HG03520 (cell line): ENCODE results near the gene PPIA.
"Not testable (repeated sequence)": the region's sequence is repeated elsewhere in the genome, so short reads cannot be mapped to it uniquely, and the experiment has no call there.

Source experiments
- ATAC-seq: cut with Tn5 transposase; IDR thresholded peaks from one replicate; pipeline ENCODE4 v1.9.1; 2021; ENCODE audit warnings: mild to moderate bottlenecking, moderate library complexity; ENCODE audit not compliant: unreplicated experiment

PPIA gene

DNA sequence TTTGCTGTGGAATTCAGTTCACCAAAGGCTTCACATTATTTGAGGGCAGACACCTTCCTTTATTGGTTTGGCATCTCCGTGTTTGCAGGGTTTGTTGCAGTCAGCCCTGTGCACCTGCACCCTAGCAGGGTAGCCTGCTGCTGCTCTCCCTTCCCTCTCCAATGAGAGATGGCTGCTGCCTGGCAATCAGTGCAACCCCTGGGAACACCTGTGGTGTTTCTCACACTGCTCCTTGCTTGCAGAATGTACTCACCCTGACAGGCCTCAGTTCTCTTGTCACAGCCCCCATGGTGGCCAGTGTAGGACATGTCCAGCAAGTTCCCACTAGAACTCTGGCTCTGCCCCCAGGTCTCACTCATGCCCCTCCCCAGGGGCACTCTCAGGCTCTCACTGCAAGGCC, 12.1 kb upstream of the PPIA start:
- ATAC-seq, result no peak

DNA sequence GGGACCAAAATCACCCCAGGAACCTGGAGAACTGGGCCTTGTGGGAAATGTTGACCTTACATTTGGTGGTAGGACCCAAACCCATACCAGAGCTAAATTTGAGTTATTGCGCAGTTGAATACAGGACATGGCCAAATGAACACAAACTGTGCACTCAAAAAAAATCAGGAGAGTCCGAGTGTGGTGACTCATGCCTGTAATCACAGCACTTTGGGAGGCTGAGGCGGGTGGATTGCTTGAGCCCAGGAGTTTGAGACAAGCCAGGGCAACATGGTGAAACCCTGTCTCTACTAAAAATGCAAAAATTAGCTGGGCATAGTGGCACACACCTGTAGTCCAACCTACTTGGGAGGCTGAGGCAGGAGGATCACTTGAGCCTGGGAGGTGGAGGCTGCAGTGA, 11.3 kb upstream of the PPIA start:
- not testable (repeated sequence) for ATAC-seq

DNA sequence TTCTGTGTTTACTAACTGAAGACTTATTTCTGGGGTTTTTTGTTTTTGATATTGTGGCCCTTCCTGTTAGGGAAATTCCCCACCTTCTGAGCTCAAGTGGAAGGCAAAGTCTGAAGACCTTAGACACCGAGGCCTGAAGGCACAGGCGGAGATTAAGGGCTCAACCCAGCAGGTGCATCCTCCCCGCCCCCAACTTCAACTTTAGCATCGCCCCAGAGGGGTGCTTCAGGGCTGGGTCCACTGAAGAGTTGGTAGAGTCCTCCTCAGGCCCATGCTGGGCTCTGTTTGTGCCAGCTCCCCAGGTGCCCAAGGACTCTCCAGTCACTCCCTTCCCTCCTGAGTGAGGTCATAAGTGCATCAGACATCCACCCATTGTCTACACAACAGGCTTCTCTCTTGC, 9.4 kb upstream of the PPIA start:
- ATAC-seq, result no peak

DNA sequence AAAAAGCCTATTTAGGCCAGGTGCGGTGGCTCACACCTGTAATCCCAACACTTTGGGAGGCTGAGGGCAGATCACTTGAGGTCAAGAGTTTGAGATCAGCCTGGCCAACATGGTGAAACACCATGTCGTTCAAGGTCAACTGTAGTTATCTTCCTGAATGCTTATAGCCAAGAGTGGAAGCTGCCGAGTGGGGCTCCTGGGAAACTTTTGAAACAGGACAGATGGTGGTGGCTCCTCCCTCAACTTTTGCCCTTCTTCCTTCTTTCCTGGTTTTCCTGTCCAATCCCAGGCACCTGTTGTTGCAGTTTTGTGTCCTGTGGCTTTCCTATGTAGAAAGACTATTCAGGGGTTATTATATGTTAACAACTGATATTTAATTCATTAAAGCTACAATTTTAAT, 8.7 kb upstream of the PPIA start:
- ATAC-seq, result no peak

DNA sequence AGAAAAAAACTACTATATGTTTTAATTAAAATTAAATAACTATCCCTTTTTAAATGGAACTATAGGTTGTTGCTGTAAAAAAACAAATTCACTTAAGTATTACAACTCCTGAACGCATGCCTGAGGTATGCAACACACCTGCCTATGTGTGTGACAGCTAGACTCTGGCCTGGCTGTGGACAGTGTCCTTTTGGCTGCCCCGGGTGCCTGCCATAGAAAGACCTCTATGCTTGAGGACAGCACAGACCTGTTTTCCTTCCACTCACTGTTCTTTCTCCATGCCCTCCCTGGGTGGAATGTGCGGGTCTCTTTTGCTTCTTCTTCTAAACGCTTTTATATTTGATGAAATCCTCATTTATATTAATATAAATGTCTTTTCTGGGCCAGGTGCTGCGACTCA, 6.5 kb upstream of the PPIA start:
- ATAC-seq, result no peak

DNA sequence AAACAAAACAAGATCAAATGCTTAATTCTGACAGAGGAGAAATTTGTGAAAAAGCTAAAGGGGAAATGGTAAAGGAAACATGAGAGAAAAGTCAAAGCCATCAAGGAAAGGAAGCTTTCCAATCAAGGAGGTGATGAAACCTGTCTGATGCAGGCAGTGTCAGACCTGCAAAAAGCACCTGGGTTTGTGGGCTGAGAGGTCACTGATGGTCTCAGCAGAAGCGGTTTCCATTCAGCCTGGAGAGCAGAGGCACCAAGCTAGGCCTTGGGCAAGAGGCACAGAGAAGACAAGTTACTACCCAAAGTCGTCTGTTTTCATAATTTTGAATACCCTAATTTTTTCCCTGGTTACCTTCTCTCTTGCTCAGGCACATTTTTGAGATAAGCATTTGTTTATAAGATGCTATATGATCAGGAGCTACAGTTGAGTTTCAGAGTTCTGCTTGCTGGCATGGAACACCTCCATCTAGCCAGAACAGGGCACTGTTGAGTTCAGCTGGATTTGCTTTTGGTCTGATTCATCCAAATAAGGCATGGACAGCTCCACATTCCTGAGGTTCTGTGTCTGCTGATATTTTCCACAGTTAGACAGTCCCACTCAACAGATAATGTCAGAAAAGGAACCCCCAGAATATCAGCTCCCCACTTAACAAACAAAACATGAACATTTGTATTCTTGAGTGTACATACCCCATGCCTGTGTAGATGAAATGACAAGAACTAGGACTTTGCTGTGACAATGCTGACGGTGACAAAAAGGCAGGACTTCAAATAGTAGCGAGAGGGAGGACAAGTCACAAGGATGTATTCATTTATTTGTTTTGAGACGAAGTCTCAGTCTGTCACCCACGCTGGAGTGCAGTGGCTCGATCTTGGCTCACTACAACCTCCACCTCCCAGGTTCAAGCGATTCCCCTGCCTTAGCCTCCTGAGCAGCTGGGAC, 4.9 kb upstream of the PPIA start:
- no peak for ATAC-seq

DNA sequence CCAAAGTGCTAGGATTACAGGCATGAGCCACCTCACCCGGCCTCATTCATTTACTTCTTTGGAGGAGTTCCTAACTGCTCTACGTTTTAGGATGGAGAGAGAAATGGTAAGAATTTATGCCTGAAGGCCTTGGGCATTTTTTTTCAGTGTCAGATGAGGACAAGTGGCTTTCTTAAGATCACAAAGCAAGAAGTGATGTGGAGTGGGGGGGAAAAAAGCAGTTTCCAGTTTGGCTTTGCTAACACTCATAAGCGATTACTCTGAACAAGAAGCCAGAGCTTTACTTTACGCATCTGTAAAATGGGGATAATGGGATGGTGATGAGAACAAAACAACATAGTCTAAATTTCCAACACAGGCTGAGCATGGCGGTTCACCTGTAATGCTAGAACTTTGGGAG, 2.6 kb upstream of the PPIA start:
- ATAC-seq, result no peak

DNA sequence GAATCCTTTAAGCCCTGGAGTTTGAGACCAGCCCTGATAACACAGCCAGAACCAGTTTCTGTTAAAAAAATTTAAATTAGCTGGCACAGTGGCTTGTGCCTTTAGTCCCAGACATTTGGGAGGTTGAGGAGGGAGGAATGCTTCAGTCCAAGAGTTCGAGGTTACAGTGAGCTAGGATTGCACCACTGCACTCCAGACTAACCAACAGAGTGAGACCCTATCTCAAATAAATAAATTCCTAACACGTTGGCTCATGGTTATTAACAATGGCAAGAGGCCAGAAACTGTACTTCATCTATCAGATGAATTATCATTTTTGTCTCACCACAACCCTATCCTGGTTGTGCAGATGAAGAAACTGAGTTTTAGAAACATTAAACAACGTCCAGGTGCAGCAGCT, 2.1 kb upstream of the PPIA start:
- ATAC-seq, result no peak

DNA sequence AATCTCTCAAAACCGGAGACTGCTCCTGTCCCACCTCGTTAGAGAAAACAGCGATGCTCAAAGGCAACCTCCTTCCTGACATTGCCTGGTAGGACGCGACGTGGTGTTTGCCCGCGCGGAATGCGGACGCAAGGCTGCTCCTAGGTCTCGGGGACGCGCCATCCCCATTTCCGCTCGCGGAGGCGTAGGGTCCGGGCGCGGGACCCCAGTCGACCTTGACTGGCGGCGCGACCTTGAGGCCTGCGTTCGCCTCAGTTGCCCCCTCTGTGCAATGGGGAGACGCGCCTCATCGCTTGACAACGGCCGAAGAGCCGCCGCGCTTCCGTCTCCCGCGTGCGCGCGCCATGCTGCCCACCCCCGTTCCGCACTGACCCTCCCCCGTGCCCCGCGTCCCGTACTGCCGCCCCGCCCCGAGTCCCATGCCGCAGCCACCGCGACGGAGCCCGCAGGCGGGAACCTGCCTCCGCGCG, 412 bp upstream of the PPIA start:
- ATAC-seq, result no peak

DNA sequence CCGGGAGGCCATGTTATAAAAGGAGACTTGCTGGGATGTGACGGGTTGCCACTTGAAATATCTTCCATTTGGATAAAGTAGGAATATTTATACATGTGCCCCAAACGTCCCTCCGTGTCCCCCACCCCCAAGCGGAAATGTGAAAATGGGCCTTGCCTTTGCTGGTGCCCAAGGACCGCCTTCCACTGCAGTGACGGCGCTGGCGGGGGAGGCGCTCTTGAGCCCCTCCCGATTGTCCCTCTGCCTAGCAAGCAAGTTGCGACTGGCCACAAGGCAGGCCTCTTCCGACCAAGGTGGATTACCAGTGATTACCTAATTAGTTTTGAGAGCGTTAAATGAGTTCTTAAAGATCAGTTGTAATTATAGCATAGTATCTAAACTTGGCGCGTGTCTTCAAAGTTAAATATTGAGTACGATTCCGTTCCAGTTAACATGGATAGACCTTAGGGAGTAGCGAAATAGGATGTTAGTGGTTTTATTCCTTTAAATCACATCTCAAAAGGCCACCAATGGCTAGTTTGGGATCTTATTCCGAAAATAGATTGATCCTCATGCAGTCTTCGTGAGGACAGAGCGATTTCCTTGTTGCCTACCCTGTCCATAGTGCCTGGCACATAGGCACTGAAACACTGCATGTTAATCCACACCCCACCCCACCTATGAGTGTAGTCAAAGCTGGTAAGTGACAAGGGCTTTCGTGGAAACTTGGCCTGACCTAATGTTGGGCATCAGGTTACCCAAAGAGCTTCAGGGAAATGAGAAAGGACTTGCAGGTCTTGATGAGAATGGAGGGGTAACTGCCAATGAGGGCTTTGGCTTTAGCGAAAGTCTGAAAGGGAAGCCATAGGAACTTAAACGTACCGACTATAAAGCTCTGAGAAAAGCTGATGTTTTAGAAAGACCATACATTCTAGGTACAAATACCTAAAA, 1.1 kb downstream of the PPIA start:
- ATAC-seq, result peak; percentile 39

DNA sequence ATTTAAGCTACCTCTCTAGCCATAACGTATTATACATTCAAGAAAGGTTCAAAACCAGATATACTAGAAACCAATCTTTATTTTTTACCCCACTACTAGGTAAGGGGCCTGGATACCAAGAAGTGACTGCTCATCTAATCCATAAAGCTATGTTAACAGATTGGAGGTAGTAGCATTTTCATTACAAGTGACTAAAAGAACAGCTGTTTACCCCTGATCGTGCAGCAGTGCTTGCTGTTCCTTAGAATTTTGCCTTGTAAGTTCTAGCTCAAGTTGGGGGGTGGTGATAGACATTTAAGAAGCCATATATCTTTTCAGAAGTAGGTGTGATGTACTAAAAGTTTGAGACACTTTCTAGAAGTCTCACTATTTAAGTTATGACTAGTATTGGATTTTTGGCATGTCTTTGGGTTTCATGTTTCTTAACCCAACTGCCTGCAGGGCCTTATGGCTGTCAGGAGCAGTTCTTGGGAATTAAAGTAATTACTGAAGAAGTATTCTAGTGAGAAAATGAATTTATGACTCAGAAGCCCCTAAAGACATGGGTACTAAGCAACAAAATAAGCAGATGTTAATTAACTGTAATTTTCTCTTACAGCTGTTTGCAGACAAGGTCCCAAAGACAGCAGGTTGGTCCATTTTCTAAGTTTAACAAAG, 2.3 kb downstream of the PPIA start:
- ATAC-seq, result no peak

DNA sequence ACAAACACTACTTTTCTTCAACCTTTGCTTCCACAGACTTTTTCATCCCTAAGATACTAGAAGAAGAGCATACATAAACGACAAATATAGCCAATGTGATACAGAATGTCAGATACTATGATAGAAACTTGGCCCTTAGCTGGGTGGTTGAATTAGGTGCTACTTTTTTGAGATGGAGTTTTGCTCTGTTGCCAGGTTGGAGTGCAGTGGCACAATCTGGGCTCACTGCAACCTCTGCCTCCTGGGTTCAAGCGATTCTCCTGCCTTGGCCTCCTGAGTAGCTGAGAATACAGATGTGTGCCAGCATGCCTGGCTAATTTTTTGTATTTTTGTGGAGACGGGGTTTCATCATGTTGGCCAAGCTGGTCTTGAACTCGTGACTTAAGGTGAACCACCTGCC, 3.5 kb downstream of the PPIA start:
- no peak for ATAC-seq

DNA sequence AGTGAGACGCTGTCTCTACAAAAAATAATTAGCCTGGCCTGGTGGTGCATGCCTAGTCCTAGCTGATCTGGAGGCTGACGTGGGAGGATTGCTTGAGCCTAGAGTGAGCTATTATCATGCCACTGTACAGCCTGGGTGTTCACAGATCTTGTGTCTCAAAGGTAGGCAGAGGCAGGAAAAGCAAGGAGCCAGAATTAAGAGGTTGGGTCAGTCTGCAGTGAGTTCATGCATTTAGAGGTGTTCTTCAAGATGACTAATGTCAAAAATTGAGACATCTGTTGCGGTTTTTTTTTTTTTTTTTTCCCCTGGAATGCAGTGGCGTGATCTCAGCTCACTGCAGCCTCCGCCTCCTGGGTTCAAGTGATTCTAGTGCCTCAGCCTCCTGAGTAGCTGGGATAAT, 5.4 kb downstream of the PPIA start:
- no peak for ATAC-seq

DNA sequence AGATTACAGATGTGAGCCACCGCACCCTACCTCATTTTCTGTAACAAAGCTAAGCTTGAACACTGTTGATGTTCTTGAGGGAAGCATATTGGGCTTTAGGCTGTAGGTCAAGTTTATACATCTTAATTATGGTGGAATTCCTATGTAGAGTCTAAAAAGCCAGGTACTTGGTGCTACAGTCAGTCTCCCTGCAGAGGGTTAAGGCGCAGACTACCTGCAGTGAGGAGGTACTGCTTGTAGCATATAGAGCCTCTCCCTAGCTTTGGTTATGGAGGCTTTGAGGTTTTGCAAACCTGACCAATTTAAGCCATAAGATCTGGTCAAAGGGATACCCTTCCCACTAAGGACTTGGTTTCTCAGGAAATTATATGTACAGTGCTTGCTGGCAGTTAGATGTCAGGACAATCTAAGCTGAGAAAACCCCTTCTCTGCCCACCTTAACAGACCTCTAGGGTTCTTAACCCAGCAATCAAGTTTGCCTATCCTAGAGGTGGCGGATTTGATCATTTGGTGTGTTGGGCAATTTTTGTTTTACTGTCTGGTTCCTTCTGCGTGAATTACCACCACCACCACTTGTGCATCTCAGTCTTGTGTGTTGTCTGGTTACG, 6.0 kb downstream of the PPIA start:
- ATAC-seq, result no peak

DNA sequence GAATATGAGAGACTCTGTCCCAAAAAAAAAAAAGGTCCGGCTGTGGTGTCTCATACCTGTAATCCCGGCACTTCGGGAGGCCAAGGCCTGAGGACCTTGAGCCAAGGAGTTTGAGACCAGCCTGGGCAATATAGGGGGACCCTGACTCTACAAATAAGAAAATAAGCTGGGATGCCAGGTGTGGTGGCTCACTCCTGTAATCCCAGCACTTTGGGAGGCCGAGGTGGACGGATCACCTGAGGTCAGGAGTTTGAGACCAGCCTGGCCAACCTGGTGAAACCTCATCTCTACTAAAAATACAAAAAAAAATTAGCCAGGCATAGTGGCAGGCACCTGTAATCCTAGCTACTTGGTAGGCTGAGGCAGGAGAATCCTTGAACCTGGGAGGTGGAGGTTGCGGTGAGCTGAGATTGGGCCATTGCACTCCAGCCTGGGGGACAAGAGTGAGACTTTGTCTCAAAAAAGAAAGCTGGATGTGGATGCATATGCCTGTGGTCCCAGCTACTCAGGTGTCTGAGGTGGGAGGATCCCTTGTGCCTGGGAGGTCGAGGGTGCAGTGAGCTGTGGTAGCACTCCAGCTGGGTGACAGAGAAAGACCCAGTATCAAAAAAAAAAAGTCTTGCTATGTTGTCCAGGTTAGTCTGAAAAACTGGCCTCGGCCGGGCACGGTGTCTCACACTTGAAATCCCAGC, 7.5 kb downstream of the PPIA start:
- not testable (repeated sequence) for ATAC-seq

DNA sequence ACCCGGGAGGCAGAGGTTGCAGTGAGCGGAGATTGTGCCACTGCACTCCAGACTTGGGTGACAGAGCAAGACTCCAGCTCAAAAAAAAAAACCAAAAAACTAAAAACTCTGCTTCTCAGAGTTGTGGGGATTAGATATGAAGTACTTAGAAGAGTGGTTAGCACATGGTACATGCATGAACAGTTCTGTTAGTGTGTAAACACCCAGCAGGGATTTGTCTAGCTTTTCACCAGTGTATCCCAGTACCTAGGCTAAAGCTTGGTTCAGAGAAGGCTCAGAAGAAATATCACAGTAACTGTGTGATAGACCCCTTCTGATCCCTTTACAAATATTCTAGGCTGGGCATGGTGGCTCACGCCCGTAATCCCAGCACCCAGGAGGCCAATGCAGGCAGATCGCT, 9.5 kb downstream of the PPIA start:
- no peak for ATAC-seq

DNA sequence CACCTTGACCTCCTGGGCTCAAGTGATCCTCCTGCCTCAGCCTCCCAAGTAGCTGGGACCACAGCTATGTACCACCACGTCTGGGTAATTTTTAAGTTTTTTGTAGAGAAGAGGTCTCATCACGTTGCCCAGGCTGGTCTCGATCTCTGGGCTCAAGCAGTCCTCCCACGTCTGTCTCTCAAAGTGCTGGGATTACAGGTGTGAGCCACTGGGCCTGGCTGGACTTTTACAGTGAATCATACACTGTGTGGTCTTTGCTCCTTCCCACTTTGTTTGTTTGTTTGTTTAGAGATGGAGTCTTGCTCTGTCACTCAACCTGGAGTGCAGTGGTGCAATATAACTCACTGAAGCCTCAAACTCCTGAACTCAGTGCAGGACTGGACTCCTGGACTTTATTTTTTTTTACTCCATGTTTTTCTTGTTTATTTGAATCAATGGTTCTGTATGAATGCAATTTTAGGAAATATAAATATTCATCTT, 12.5 kb downstream of the PPIA start:
- ATAC-seq, result no peak

DNA sequence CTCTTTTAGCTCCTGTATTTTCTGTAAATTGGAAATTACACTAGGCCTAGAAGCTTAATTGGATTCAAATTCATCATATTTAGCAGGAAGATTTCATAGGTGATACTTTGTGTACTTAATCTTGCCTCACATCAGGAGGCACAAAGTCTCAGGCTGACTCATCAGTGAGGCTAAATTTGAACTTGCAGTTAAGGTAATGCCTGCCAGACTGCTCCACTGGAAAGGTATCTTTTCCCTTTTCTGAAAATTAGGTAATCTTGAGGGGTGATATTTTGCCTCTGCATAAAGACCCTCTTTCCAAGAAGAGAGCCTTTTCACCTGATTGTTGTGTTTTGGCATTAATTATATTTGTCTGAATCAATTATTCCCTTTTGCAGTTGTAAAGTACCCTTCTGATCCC, 14.6 kb downstream of the PPIA start:
- no peak for ATAC-seq

DNA sequence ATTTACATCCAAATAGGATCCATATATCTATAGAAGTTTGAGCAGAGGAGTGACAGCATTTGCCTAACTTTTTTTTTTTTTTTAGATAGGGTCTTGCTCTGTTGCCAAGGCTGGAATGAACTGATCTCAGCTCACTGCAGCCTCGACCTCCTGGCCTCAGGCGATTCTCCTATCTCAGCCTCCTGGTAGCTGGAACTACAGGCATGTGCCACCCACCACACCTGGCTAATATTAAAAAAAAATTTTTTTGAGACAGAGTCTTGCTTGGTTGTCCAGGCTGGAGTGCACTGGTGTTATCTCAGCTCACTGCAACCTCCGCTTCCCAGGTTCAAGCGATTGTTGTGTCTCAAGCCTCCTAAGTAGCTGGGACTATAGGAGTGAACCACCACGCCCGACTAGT, 15.1 kb downstream of the PPIA start:
- no peak for ATAC-seq

DNA sequence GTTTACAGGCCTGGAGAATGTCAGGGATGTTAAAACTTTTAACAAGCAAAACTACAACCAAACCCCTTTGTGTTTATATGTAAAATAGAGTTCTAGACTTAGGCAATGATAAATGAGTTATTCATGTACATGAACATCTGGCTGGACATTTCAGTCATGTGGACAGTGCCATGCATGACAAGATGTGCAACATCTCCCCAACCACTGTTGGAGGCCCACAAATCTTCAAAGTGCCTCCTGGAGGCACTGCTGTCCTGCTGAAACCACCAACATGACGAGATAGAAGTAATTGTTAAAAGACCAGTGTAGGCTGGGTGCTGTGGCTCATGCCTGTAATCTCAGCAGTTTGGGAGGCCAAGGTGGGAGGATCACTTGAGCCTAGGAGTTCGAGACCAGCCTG, 18.4 kb downstream of the PPIA start:
- ATAC-seq, result no peak
